ENCODE measurements around the gene CBARP.

DNA sequence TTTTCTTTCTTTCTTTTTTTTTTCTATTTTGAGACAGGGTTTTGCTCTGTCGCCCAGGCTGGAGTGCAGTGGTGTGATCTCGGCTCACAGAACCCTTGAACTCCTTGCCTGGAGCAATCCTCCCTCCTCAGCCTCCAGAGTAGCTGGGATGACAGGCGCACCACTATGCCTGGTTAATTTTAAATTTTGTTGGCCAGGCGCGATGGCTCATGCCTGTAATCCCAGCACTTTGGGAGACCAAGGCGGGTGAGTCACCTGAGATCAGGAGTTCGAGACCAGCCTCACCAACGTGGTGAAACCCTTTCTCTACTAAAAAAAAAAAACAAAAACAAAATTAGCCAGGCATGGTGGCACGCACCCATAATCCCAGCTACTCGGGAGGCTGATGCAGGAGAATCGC lies 55.1 kb downstream of the CBARP start:
- TF ChIP-seq, protein P1, sequence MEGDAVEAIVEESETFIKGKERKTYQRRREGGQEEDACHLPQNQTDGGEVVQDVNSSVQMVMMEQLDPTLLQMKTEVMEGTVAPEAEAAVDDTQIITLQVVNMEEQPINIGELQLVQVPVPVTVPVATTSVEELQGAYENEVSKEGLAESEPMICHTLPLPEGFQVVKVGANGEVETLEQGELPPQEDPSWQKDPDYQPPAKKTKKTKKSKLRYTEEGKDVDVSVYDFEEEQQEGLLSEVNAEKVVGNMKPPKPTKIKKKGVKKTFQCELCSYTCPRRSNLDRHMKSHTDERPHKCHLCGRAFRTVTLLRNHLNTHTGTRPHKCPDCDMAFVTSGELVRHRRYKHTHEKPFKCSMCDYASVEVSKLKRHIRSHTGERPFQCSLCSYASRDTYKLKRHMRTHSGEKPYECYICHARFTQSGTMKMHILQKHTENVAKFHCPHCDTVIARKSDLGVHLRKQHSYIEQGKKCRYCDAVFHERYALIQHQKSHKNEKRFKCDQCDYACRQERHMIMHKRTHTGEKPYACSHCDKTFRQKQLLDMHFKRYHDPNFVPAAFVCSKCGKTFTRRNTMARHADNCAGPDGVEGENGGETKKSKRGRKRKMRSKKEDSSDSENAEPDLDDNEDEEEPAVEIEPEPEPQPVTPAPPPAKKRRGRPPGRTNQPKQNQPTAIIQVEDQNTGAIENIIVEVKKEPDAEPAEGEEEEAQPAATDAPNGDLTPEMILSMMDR (IDR thresholded peaks at IDR 0.05; ENCODE audit: low read depth, low read length), result no peak
- no peak for TF ChIP-seq POLR2A (IDR thresholded peaks at IDR 0.05; ENCODE audit: extremely low read depth, insufficient read length)
- TF ChIP-seq MYC (IDR thresholded peaks at IDR 0.05; ENCODE audit: low read depth, low read length), result no peak
